Colonic mucosa (tissue), 4 donors: ENCODE results near the gene CSNK1A1. TPM values are rescaled to one million over a fixed set of nuclear protein-coding genes. Genes with fewer than 3 reads are reported as not detected.

ENCODE experiments used
- DNase-seq: peaks from one replicate; pipeline ENCODE4 v3.0.0-alpha.2; 2020
- H3K27ac ChIP-seq: fragments of 200-600 bp; one replicate; pipeline ENCODE4 v1.8.0; 2021
- H3K27me3 ChIP-seq: fragments of 200-600 bp; one replicate; pipeline ENCODE4 v1.8.0; 2021
- H3K36me3 ChIP-seq: fragments of 200-600 bp; one replicate; pipeline ENCODE4 v1.8.0; 2021
- H3K4me1 ChIP-seq: fragments of 200-600 bp; one replicate; pipeline ENCODE4 v1.8.0; 2021; ENCODE audit warnings: mild to moderate bottlenecking
- H3K4me3 ChIP-seq: fragments of 200-600 bp; one replicate; pipeline ENCODE4 v1.8.0; 2021
- H3K9ac ChIP-seq, 2 donors: one replicate each; pipeline ENCODE4 v1.7.0; 2013; ENCODE audit warnings: control low read depth in 2 of 2, low read depth in 2 of 2, low read length in 2 of 2
- H3K9me3 ChIP-seq: fragments of 200-600 bp; one replicate; pipeline ENCODE4 v1.8.0; 2021
- intact Hi-C: fragments of 100-400 bp; cut with DNase I; formaldehyde crosslinking; loops from one replicate; pipeline ENCODE4 v1.14.1; 2022
- total RNA-seq, 2 donors: library from RNA; stranded (reverse); fragmentation: NEBNext Ultra II Directional in 1 of 2; extraction: Animal tissue kit (Norgen Biotek cat#: 25700) in 1 of 2; gene quantifications; one replicate each; pipeline ENCODE4 v1.2.1, GENCODE V29; 2021
- TF ChIP-seq, protein P1 (sequence below): fragments of 200-600 bp; IDR thresholded peaks from one replicate; pipeline ENCODE4 v1.8.0; 2022; ENCODE audit warnings: antibody characterized with exemption, mild to moderate bottlenecking
- donor health status: healthy.
- donor health status: DM: no; HTN: no; CAD: no.
- donor health status: DM: no; HTN: no; CAD: no.

Gene CSNK1A1
- total RNA-seq, 2 donors from 2014 or later: 248 to 257 TPM

DNA sequence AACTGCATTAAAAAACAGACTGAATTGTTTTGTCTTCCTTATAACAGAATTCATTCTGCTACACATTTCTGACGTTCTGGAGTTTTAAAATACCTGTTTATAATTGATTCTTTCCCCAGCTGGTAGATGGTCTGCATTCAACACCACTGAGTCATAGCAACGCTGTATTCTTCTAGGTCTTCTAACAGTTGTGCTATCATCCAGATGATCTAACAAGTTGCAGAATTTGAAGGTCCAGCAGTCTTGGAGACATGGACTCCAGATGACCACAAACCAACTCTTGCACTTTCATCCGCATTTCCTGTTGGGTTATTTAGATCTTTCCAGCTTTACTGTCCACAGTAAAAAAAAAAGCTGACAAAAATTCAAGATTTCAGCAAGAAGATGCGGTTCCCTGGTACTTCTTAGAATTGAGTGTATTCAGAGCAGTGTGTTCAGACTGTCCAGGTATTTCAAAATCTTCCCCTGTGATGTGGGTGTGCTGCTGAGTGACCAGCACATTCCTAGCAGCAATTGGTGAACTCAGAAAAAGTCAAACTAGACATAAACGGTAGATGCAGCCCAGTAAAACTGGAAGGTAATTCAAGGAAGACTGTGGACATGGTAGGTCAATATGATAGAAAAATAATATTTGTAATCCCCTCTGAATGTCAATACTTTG, 50.2 kb downstream of the CSNK1A1 start:
- H3K4me1 ChIP-seq: no peaks in the 10 kb centered on the region
- intact Hi-C loops: no loop called here
- no peak for DNase-seq
- H3K27me3 ChIP-seq: no peaks in the 10 kb centered on the region
- no peak overlapping the region for H3K27ac ChIP-seq
- H3K9me3 ChIP-seq: no peaks in the 10 kb centered on the region
- no peak overlapping the region for H3K9ac ChIP-seq
- H3K4me3 ChIP-seq: no peak overlapping the region
- TF ChIP-seq, protein P1, sequence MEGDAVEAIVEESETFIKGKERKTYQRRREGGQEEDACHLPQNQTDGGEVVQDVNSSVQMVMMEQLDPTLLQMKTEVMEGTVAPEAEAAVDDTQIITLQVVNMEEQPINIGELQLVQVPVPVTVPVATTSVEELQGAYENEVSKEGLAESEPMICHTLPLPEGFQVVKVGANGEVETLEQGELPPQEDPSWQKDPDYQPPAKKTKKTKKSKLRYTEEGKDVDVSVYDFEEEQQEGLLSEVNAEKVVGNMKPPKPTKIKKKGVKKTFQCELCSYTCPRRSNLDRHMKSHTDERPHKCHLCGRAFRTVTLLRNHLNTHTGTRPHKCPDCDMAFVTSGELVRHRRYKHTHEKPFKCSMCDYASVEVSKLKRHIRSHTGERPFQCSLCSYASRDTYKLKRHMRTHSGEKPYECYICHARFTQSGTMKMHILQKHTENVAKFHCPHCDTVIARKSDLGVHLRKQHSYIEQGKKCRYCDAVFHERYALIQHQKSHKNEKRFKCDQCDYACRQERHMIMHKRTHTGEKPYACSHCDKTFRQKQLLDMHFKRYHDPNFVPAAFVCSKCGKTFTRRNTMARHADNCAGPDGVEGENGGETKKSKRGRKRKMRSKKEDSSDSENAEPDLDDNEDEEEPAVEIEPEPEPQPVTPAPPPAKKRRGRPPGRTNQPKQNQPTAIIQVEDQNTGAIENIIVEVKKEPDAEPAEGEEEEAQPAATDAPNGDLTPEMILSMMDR: no peak
- peaks cover 23% of the 10 kb centered on the region for H3K36me3 ChIP-seq

DNA sequence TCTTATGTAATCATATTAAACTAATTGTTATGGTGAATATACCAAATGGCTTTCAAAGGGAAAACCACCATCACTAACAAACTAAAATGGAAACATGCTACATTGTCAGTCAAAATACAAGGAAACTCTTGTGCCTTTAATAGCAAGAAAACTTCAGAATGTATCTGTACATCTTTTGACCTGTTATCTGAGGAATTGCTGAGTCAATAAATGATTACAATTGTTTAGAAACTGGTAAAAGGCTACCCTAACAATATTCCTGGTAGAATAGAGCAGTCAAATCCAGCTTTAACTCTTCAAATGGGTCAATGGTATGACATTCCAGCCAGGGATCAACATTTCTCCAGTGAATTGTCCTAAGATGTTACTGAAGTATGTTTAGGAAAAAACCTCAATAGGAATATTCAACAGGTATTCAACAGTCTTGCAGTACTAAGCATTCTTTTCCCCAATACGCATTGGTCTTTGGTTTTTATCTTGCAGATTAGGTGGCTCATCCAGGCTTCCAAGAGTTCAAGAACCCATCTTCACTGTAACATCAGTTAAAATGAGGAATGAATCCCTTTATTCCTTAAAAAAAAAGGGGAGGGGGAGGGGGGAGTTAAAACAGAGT, 52.4 kb downstream of the CSNK1A1 start:
- no peaks in the 10 kb centered on the region for H3K27me3 ChIP-seq
- H3K4me3 ChIP-seq: no peak overlapping the region
- H3K27ac ChIP-seq: no peak overlapping the region
- H3K36me3 ChIP-seq: peaks cover 8% of the 10 kb centered on the region
- intact Hi-C loops: loop anchor here (5.0 kb wide), 1 partner anchor 48 kb away; no protein-coding TSS in a partner anchor
- TF ChIP-seq, protein P1: no peak
- no peak overlapping the region for H3K9ac ChIP-seq
- no peaks in the 10 kb centered on the region for H3K9me3 ChIP-seq
- H3K4me1 ChIP-seq: no peaks in the 10 kb centered on the region
- DNase-seq: no peak

DNA sequence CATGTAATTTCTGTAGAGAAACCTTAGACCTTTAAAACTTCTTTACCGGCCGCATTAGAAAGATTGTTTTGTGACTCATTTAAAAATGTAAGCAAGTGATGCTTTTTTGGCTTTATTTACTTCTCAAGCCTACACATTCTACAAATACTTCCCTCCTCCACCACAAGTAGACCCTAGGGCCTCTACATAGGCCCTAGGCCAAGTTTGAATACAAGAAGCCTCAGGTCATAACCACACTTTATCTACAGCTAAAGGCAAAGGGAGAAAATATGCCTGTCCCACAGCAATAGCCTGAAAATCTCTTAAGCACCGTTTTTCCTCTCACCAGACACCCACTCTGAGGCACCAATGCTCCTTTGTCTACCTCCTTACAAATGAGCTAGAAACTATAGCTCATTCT, 53.9 kb downstream of the CSNK1A1 start:
- DNase-seq: no peak
- Histone ChIP-seq H3K4me1 (no peaks in the 10 kb centered on the region), H3K9ac (no peak overlapping the region), H3K27ac (peak overlapping the region; percentile 3), H3K27me3 (no peaks in the 10 kb centered on the region), H3K4me3 (no peak overlapping the region), H3K9me3 (no peaks in the 10 kb centered on the region), H3K36me3 (peaks cover 8% of the 10 kb centered on the region)
- intact Hi-C loops: loop anchor here (5.0 kb wide), 1 partner anchor 50 kb away; no protein-coding TSS in a partner anchor
- TF ChIP-seq, protein P1: no peak

DNA sequence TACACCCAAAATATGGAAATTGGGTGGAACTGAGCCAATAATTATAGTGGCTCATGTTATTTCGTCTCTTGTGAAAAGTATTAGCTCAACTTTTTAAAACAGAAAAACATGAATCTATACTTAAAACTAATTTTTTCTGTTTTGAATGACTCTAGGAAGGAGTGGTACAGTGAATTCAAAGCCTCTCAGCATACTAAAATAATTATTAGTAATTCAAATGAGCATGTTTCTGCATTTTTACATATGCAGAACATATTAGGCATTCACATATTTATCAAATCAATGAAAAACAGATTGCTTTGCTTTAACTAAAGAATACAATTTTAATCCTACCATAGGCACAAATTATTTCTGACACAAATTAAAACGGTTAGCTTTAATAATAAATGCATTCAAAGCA, 54.3 kb downstream of the CSNK1A1 start:
- no peak overlapping the region for H3K9ac ChIP-seq
- H3K27ac ChIP-seq: peak overlapping the region; percentile 3
- no peak overlapping the region for H3K4me3 ChIP-seq
- intact Hi-C loops: loop anchor here (5.0 kb wide), 1 partner anchor 50 kb away; no protein-coding TSS in a partner anchor
- no peaks in the 10 kb centered on the region for H3K4me1 ChIP-seq
- DNase-seq: no peak
- H3K9me3 ChIP-seq: no peaks in the 10 kb centered on the region
- TF ChIP-seq, protein P1: no peak
- H3K36me3 ChIP-seq: peaks cover 8% of the 10 kb centered on the region
- H3K27me3 ChIP-seq: no peaks in the 10 kb centered on the region

DNA sequence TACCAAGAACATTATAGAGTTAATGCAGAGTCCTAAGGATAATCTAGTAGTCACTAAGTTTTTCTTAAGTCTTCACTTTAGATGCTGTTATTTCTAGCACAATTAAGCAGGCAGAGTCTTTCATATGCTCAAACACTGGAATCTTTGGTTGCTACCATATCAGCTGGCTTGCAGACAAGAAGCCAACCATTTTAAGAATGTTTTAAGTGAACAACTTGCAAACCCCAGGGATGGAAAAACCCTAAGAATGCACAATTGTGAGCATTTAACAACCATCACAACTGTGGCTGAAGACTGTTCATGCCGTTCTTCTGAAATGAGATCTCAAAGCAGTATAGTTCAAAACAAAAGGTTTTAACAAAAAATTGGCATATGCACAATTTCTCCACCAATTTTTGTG, 55.1 kb downstream of the CSNK1A1 start:
- Histone ChIP-seq H3K27ac (no peak overlapping the region), H3K9ac (no peak overlapping the region), H3K4me1 (no peaks in the 10 kb centered on the region), H3K27me3 (no peaks in the 10 kb centered on the region), H3K4me3 (no peak overlapping the region), H3K36me3 (peaks cover 5% of the 10 kb centered on the region), H3K9me3 (no peaks in the 10 kb centered on the region)
- DNase-seq: no peak
- TF ChIP-seq, protein P1: no peak
- intact Hi-C loops: loop anchor here (5.0 kb wide), 1 partner anchor 51 kb away; no protein-coding TSS in a partner anchor
